Body of pancreas (tissue), 4 donors: ENCODE data around the gene SUPT3H.

ENCODE experiments used
- POLR2A ChIP-seq, 3 donors: fragments of 450-650 bp; IDR thresholded peaks; one replicate each; pipeline ENCODE4 v1.6.1; 2016; ENCODE audit warnings: antibody characterized with exemption in 3 of 3, mild to moderate bottlenecking in 2 of 3
- TF ChIP-seq, protein P1 (sequence below), 7 experiments: fragments of 450-650 bp in 4 of 7; fragments of 200-600 bp in 3 of 7; sonication (generic) in 3 of 7; IDR thresholded peaks; one replicate each; pipeline ENCODE4 v1.5.1; 2016 to 2019; ENCODE audit warnings: antibody characterized with exemption in 7 of 7

DNA sequence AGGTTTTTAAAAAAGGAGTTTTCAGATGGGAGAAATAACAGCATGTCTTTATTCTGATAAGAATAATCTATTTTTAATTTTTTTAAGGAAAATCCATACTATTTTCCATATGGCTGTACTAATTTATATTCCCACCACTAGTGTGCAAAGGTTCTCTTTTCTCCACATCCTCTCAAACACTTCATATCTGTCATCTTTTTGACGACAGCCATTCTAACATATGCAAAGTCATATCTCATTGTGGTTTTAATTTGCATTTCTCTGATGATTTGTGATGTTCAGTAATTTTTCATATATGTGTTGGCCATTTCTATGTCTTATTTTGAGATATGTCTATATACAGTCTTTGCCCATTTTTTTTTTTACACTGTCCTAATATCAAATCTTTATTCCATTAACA, 330.2 kb downstream of the SUPT3H start:
- no peak for TF ChIP-seq POLR2A (IDR thresholded peaks at IDR 0.05)
- TF ChIP-seq, protein P1, sequence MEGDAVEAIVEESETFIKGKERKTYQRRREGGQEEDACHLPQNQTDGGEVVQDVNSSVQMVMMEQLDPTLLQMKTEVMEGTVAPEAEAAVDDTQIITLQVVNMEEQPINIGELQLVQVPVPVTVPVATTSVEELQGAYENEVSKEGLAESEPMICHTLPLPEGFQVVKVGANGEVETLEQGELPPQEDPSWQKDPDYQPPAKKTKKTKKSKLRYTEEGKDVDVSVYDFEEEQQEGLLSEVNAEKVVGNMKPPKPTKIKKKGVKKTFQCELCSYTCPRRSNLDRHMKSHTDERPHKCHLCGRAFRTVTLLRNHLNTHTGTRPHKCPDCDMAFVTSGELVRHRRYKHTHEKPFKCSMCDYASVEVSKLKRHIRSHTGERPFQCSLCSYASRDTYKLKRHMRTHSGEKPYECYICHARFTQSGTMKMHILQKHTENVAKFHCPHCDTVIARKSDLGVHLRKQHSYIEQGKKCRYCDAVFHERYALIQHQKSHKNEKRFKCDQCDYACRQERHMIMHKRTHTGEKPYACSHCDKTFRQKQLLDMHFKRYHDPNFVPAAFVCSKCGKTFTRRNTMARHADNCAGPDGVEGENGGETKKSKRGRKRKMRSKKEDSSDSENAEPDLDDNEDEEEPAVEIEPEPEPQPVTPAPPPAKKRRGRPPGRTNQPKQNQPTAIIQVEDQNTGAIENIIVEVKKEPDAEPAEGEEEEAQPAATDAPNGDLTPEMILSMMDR (IDR thresholded peaks at IDR 0.05), result no peak
